Osteoblast (primary cell): ENCODE results near the gene APAF1. TPM values are rescaled to one million over a fixed set of nuclear protein-coding genes. Genes with fewer than 3 reads are reported as not detected.

Experiments
- DNase-seq: peaks from one replicate; pipeline ENCODE4 v3.0.0; 2011; ENCODE audit warnings: low spot score, mixed read lengths; ENCODE audit not compliant: insufficient read length; ENCODE audit errors: missing footprints
- H2AFZ ChIP-seq: 2 replicates; pipeline ENCODE4 v1.6.0; 2011; ENCODE audit warnings: mild to moderate bottlenecking, low read length
- H3K27ac ChIP-seq: 2 replicates; pipeline ENCODE4 v1.5.1; 2011; ENCODE audit warnings: mild to moderate bottlenecking, low read depth, low read length, moderate library complexity
- H3K27me3 ChIP-seq: 2 replicates; pipeline ENCODE4 v1.6.0; 2012; ENCODE audit warnings: mild to moderate bottlenecking, control low read depth, inconsistent platforms, low read length, moderate library complexity; ENCODE audit not compliant: insufficient read depth
- H3K36me3 ChIP-seq: 2 replicates; pipeline ENCODE4 v1.5.1; 2011; ENCODE audit warnings: mild to moderate bottlenecking, low read length, control low read depth, moderate library complexity; ENCODE audit not compliant: insufficient read depth
- H3K4me1 ChIP-seq: 2 replicates; pipeline ENCODE4 v1.5.1; 2011; ENCODE audit warnings: mild to moderate bottlenecking, low read length, control low read depth, moderate library complexity; ENCODE audit not compliant: insufficient read depth
- H3K4me2 ChIP-seq: 2 replicates; pipeline ENCODE4 v1.6.0; 2011; ENCODE audit warnings: mild to moderate bottlenecking, low read length; ENCODE audit not compliant: insufficient read depth
- H3K4me3 ChIP-seq: fragments of 200-600 bp; sonication (generic); 3 replicates; pipeline ENCODE4 v1.5.1; 2012; ENCODE audit warnings: mild to moderate bottlenecking, low read length, inconsistent platforms; ENCODE audit not compliant: insufficient read depth
- H3K79me2 ChIP-seq: 2 replicates; pipeline ENCODE4 v1.6.0; 2012; ENCODE audit warnings: mild to moderate bottlenecking, low read length, control low read depth, inconsistent platforms; ENCODE audit not compliant: insufficient read depth
- H3K9me3 ChIP-seq: 2 replicates; pipeline ENCODE4 v1.5.1; 2011; ENCODE audit warnings: low read depth, low read length, control low read depth
- H4K20me1 ChIP-seq: 2 replicates; pipeline ENCODE4 v1.6.0; 2012; ENCODE audit warnings: mild to moderate bottlenecking, low read length, control low read depth; ENCODE audit not compliant: insufficient read depth
- total RNA-seq: library from RNA; depleted of rRNA; stranded (reverse); fragments of >200 nt; gene quantifications from 2 replicates; pipeline ENCODE4 v1.2.3, GENCODE V29; 2012
- TF ChIP-seq, protein P1 (sequence below): IDR thresholded peaks from 2 replicates; pipeline ENCODE4 v1.5.1; 2011; ENCODE audit warnings: mild to moderate bottlenecking, low read depth, low read length, moderate library complexity; ENCODE audit errors: extremely low read depth

Gene APAF1
- total RNA-seq, 1 donor, result 15.2 TPM

DNA sequence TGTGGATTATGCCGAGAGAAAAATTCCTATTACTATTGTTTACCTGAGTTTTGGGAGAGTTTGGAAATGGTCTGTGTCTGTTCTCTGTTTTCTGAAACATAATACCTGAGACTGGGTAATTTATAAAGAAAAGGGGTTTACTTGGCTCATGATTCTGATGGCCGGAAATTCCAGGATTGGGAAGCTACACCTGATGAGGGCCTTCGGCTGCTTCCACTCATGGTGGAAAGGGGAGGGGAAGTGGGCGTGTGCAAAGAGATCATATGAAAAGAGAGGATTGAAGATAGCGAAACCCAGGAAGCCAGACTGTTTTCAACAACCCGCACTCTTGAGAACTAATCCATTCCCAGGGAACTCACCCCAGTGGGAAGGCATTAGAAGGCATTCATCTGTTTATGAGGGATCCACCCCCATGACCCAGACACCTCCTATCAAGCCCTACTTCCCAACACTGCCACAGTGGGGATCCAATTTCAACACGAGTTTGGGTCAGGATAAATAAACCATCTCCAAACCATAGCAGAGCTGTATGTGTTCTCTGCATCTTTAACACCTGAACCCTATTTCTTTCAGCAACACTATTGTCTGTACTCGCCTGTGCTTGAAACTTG lies 51.1 kb downstream of the APAF1 start:
- peaks cover 10% of the 10 kb centered on the region for H3K36me3 ChIP-seq
- no peak overlapping the region for H3K4me2 ChIP-seq
- H2AFZ ChIP-seq, result no peak overlapping the region
- TF ChIP-seq, protein P1, sequence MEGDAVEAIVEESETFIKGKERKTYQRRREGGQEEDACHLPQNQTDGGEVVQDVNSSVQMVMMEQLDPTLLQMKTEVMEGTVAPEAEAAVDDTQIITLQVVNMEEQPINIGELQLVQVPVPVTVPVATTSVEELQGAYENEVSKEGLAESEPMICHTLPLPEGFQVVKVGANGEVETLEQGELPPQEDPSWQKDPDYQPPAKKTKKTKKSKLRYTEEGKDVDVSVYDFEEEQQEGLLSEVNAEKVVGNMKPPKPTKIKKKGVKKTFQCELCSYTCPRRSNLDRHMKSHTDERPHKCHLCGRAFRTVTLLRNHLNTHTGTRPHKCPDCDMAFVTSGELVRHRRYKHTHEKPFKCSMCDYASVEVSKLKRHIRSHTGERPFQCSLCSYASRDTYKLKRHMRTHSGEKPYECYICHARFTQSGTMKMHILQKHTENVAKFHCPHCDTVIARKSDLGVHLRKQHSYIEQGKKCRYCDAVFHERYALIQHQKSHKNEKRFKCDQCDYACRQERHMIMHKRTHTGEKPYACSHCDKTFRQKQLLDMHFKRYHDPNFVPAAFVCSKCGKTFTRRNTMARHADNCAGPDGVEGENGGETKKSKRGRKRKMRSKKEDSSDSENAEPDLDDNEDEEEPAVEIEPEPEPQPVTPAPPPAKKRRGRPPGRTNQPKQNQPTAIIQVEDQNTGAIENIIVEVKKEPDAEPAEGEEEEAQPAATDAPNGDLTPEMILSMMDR, result no peak
- no peaks in the 10 kb centered on the region for H3K27me3 ChIP-seq
- DNase-seq, result no peak
- no peaks in the 10 kb centered on the region for H4K20me1 ChIP-seq
- H3K27ac ChIP-seq, result no peak overlapping the region
- no peaks in the 10 kb centered on the region for H3K4me1 ChIP-seq
- H3K4me3 ChIP-seq, result no peak overlapping the region
- H3K9me3 ChIP-seq, result no peaks in the 10 kb centered on the region
- H3K79me2 ChIP-seq, result no peaks in the 10 kb centered on the region

DNA sequence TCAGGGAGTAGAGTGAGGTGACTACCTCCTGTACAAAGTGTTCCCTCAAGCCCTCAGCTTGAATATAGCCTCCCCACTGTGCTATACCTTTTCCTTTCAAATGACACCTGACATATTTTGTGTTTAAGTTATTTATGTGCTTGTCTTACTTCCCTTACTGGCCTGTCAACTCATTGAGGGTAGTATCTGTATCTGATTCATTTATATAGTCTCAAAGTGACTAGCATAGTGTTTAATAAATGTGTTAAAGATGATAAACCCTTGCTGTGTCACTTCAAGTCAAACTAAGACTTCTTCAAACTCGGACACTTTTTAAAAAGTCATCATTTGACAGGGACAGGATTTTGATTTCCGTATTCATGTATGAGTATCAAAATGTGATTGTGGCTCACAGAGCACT lies 52.1 kb downstream of the APAF1 start:
- no peak overlapping the region for H2AFZ ChIP-seq
- peaks cover 4% of the 10 kb centered on the region for H3K36me3 ChIP-seq
- no peak overlapping the region for H3K4me2 ChIP-seq
- no peaks in the 10 kb centered on the region for H3K4me1 ChIP-seq
- H3K27me3 ChIP-seq, result no peaks in the 10 kb centered on the region
- no peaks in the 10 kb centered on the region for H4K20me1 ChIP-seq
- H3K4me3 ChIP-seq, result no peak overlapping the region
- DNase-seq, result no peak
- no peak overlapping the region for H3K27ac ChIP-seq
- H3K79me2 ChIP-seq, result no peaks in the 10 kb centered on the region
- no peaks in the 10 kb centered on the region for H3K9me3 ChIP-seq
- TF ChIP-seq, protein P1, result no peak

DNA sequence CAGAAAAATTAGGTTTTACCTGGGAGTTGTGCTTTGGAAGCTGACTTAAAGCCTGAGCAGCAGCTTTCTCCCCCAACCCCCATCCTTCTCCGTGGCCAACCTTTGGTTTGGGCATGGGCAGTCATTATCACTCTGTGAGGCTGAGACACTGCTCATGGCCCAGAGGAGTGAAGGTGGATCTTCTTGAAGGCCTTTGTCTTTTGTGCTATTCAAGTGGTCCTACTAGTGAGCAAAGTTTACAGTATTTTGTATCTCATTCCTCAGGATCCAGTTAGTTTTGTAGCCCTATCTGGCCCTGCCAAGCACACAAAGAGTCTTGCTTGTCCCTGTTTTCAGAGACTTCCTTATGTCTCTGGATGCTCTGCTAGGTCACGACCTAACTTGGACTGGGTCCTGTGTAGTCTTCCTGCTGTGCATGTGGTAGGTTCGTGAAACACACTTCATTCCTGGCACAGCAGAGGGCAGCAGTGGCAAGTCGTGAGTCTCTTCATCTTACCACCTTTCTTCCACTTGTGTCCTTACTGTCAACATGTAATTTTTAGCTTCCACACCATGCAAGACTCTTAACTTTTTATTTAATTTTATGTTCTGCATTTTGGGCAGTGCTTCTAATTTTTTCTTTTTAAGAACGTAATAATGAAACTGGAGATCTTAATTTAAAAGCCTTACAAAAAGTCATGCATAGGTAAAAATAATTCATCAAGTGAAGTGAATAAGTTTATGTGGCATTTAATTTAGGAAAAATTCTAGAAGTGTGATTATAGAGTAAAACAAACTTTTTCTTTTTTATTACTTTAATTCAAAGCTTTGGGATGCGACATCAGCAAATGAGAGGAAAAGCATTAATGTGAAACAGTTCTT lies 53.7 kb downstream of the APAF1 start:
- TF ChIP-seq, protein P1, result peak; percentile 72
- H3K4me2 ChIP-seq, result no peak overlapping the region
- H3K4me1 ChIP-seq, result no peaks in the 10 kb centered on the region
- peak overlapping the region; percentile 25 for H2AFZ ChIP-seq
- H3K4me3 ChIP-seq, result no peak overlapping the region
- H3K9me3 ChIP-seq, result no peaks in the 10 kb centered on the region
- no peak overlapping the region for H3K27ac ChIP-seq
- peak; percentile 55 for DNase-seq
- H4K20me1 ChIP-seq, result no peaks in the 10 kb centered on the region
- H3K79me2 ChIP-seq, result no peaks in the 10 kb centered on the region
- H3K36me3 ChIP-seq, result peaks cover 11% of the 10 kb centered on the region
- no peaks in the 10 kb centered on the region for H3K27me3 ChIP-seq

DNA sequence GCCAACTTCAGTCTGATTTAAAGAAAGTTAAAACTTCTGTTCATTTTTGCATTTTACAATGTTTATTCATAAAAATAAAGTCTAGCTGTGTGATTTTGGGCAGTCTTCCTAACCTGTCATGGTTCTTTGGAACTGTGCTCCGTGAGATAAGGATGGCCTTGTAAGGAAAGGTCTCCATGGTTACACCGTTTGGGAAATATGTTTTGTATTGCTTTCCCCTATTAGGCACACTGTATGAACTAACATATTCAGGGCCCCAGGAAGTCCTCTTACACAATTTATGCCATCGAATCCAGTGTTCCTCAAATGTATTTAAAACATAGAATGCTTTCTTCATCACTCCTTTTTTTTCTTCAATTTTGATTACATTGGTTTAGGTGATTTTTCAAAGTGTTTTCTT lies 54.5 kb downstream of the APAF1 start:
- no peak for DNase-seq
- H3K4me2 ChIP-seq, result no peak overlapping the region
- no peaks in the 10 kb centered on the region for H3K79me2 ChIP-seq
- H4K20me1 ChIP-seq, result no peaks in the 10 kb centered on the region
- H3K4me1 ChIP-seq, result no peaks in the 10 kb centered on the region
- no peaks in the 10 kb centered on the region for H3K27me3 ChIP-seq
- no peak overlapping the region for H3K27ac ChIP-seq
- no peak overlapping the region for H2AFZ ChIP-seq
- H3K4me3 ChIP-seq, result no peak overlapping the region
- TF ChIP-seq, protein P1, result no peak
- peaks cover 12% of the 10 kb centered on the region for H3K36me3 ChIP-seq
- H3K9me3 ChIP-seq, result no peaks in the 10 kb centered on the region
